Suppressor macrophage treated with lipopolysaccharide for 4 hours (primary cell): ENCODE results near the gene PLEKHS1.
"Not testable (repeated sequence)": the region's sequence is repeated elsewhere in the genome, so short reads cannot be mapped to it uniquely, and the experiment has no call there.

Source experiments
- DNase-seq: peaks from one replicate; pipeline ENCODE4 v3.0.0-alpha.2; 2020

PLEKHS1 gene

GRCh38 chr10:113802997-113803396 lies 51.5 kb downstream of the PLEKHS1 start:
- DNase-seq: peak; percentile 13

GRCh38 chr10:113806503-113806902 lies 55.0 kb downstream of the PLEKHS1 start:
- no peak for DNase-seq

- no peak for DNase-seq
These were observed 56.7 kb downstream of the PLEKHS1 start for GRCh38 chr10:113808168-113808567.

GRCh38 chr10:113814700-113815099 lies 63.2 kb downstream of the PLEKHS1 start:
- not testable (repeated sequence) for DNase-seq

GRCh38 chr10:113819989-113820388 lies 68.5 kb downstream of the PLEKHS1 start:
- DNase-seq: no peak

GRCh38 chr10:113820507-113820906 lies 69.0 kb downstream of the PLEKHS1 start:
- DNase-seq: no peak

GRCh38 chr10:113821306-113821705 lies 69.8 kb downstream of the PLEKHS1 start:
- DNase-seq: not testable (repeated sequence)

- no peak for DNase-seq
These were observed 70.7 kb downstream of the PLEKHS1 start for GRCh38 chr10:113822174-113822573.

- DNase-seq: no peak
These were observed 71.9 kb downstream of the PLEKHS1 start for GRCh38 chr10:113823389-113823788.

- DNase-seq: no peak
These were observed 74.3 kb downstream of the PLEKHS1 start for GRCh38 chr10:113825791-113826190.

GRCh38 chr10:113828567-113828966 lies 77.1 kb downstream of the PLEKHS1 start:
- not testable (repeated sequence) for DNase-seq
